ENCODE measurements around the gene MPPED1.

Gene MPPED1

GRCh38 chr22:43479301-43479950 lies 67.6 kb downstream of the MPPED1 start:
- no peak for DNase-seq

GRCh38 chr22:43479962-43480361 lies 68.1 kb downstream of the MPPED1 start:
- DNase-seq, result no peak

GRCh38 chr22:43481568-43482317 lies 69.9 kb downstream of the MPPED1 start:
- no peak for DNase-seq

- no peak for DNase-seq
Observed at GRCh38 chr22:43482318-43482625, 70.5 kb downstream of the MPPED1 start.

- DNase-seq, result no peak
Observed at GRCh38 chr22:43483266-43483665, 71.5 kb downstream of the MPPED1 start.

DNA sequence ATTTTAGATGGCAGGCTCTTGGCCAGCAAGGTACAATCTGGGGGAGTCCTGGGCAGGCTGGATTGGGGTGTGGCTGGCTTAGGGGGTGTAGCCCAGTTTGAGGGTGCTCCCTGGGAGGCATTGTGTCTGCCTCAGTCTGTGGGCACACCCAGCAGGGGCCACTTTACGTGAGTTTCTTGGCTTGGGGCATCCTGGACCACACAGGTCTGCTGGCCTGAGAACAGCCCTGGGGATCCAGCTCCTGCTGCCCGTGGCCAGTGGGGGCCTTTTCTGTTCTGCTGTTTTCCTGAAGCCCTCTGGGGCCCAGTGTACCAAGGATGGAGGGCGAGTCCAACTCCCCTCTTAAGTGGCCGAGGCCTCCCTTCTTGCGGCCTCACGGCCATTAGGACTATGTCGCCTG lies 71.9 kb downstream of the MPPED1 start:
- no peak for DNase-seq

GRCh38 chr22:43484227-43484626 lies 72.4 kb downstream of the MPPED1 start:
- DNase-seq, result no peak

DNA sequence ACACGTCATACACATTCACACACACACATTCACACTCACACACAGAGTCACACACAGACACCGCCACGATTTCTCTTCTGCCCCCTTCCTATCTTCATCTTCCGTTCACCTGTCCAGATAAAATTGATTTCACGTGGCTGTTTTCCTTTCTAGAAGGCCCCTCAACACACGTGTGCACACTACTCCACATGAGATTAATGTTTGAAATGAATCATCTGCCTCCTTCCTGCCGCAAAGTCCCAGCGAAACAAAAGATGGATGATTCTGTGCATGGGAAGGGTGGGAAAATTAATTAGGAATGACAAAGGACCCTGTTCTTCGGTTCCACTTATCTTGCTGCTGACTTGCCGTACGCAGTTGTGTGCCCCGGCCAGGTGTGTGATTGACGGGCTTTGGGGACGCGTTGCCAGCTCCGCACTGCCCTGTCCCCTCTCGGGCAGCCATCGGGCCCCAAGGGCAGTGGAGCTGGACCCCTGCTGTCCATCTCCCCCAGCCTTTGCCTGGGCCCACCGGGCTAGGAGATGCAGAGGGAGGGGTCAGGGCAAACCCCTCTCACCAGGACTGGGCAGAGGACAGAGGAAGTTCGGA lies 73.8 kb downstream of the MPPED1 start:
- no peak for DNase-seq

DNA sequence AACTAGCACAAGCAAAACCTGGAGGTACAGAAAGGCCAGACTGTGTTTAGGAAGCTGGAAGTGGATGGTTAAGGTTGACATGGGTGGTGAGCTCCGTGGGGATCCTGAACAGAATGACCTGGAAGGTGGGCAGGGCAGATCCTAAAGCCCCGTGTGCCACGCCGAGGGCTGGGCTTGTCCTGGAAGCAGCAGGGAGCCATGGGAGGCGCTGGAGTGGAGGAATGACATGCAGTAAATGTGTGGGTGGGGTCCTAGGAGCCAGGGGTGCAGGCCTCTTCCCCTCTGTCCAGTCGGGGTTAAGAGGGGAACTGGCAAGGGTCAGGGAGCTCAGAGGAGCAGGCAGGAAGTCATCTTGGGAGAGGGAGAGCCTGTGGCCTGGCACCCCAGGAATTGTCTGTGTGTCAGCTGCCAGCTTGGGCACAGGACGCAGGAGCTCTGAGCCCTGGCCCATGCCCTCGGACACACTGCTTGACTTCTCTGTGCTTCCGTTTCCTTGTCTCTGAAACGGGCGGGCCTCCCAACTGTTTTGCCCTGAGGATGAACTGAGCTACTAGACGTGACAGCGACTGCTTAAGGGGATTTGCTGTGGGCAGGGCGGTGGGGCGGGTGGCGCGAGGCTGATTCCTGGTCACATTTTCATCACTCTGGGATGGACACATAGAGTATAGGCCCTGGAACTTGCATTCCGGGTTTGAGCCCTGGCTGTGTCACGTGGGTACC lies 75.7 kb downstream of the MPPED1 start:
- no peak for DNase-seq

- no peak for DNase-seq
Observed at GRCh38 chr22:43488031-43488866, 76.4 kb downstream of the MPPED1 start.

GRCh38 chr22:43488937-43489336 lies 77.1 kb downstream of the MPPED1 start:
- no peak for DNase-seq

GRCh38 chr22:43490311-43490710 lies 78.5 kb downstream of the MPPED1 start:
- no peak for DNase-seq

GRCh38 chr22:43491177-43491576 lies 79.4 kb downstream of the MPPED1 start:
- DNase-seq, result no peak

GRCh38 chr22:43491737-43492136 lies 79.9 kb downstream of the MPPED1 start:
- DNase-seq, result no peak

- no peak for DNase-seq
Observed at GRCh38 chr22:43493297-43493696, 81.5 kb downstream of the MPPED1 start.

DNA sequence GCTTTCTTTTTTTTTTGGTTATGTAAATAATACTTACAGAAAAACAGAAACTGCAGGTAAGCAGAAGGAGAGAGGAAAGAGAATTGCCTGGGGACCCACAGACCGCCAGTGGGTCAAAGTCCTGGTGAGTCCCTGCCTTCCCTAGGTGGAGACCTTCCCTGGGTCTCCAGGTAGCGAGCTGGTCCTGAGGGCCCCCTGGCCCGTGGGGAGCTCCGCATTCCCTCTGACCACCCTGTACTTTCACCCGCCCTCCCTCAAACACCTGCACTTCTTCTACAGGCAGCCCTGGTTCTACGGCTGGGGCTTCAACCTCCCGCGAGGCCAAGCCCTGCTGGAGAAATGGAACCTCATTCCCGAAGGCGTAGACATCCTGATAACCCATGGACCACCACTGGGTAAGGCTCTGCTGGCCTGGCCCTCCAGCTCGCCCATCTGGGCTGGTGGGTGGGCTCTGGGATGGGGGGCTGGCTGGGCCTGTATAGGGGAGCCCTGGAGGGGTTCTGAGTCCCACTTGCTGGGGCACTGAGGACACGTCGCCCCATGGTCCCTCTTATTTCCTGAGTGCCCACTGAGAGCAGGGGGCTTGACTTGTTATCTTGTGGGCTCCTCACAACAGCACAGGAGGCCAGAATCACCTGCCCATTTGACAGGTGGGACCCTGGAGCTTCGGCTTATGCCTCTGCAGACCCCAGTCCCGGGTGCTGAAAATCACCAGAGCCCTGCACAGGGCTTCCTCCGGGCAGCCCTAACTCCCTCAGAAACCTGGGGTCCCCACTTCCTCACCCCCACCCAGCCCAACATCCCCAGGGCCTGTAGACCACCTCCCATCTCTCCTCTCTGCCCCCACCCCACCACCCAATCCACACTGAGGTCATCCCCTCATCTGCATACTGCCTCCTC lies 86.4 kb downstream of the MPPED1 start:
- DNase-seq, result no peak

GRCh38 chr22:43498856-43499253 lies 87.0 kb downstream of the MPPED1 start:
- DNase-seq, result no peak

- DNase-seq, result no peak
Observed at GRCh38 chr22:43500792-43501785, 89.3 kb downstream of the MPPED1 start.

- peak; percentile 70 for DNase-seq
Observed at GRCh38 chr22:43501878-43502277, 90.1 kb downstream of the MPPED1 start.

DNA sequence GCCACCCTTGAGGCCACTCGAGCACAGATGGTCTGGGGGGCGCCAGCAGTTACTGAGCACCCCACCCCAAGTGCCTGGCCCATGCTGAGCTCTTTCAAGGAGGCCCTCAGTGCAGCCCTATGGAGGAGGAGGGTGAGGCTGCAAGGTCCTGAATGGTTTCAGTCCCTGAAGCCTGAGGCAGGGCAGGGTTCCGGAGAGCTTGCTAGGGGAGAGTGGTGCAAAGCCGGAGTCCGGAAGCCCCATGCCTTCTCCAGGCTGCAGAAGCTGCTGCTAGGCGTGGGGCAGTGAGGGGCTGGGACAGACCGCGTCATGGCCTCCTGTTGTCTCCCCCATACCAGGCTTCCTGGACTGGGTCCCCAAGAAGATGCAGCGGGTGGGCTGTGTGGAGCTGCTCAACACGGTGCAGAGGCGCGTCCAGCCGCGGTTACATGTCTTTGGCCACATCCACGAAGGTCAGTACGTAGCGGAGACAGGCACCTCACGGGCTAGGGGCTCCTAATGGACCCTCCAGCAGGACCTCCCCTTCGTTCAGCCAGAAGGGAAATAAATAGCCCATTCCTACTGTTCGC lies 90.6 kb downstream of the MPPED1 start:
- peak; percentile 70 for DNase-seq

All from NCI-H524 treated with DMSO at 0.1 percent for 48 hours (cell line).